HPDE6-E6E7 (cell line): ENCODE data around the gene SLC6A18.

Experiments
- DNase-seq: peaks from one replicate; pipeline ENCODE4 v3.0.0; 2011; ENCODE audit warnings: missing footprints; ENCODE audit errors: extremely low spot score

Gene SLC6A18

DNA sequence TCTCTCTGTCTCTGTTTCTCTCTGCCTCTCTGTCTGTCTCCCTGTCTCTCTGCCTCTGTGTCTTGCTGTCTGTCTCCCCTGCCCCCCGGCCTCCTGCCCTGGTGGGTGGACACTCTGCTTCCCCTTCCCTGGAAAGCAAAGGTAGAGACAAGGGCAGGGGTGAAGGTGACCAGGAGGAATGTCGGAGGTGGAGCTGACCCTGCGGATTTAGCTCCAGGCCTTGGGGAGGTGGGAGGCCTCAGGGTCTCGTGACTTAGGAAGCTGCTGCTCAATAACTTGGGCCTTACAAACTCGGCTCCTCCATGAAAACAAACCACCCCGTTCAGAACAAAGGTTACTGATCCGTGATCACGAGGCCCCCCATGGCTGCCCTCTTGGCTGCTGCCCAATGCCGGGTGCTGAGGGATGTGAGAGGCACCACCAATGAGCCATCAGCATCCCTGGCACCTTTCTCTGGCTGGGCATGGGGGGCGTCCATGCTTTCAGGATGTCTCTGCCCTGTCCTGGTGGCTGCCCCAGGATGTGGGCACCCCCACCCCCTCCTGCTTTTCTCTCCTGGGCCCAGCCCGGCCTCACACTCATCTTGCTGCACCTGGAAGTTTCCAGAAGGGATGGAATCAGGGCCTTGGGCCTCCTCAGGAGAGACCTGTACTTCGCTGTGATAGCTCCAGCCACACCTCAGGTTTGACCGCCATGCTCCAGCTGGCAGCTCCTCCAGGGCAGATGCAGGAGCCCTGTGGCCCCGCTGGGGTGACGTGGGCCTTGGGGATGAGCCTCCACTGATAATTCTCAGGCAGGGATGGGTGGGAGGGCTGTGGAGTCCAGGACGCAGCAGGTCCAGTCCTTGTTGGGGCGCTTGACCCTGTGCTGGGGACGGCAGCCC lies 38.6 kb upstream of the SLC6A18 start:
- DNase-seq = no peak

DNA sequence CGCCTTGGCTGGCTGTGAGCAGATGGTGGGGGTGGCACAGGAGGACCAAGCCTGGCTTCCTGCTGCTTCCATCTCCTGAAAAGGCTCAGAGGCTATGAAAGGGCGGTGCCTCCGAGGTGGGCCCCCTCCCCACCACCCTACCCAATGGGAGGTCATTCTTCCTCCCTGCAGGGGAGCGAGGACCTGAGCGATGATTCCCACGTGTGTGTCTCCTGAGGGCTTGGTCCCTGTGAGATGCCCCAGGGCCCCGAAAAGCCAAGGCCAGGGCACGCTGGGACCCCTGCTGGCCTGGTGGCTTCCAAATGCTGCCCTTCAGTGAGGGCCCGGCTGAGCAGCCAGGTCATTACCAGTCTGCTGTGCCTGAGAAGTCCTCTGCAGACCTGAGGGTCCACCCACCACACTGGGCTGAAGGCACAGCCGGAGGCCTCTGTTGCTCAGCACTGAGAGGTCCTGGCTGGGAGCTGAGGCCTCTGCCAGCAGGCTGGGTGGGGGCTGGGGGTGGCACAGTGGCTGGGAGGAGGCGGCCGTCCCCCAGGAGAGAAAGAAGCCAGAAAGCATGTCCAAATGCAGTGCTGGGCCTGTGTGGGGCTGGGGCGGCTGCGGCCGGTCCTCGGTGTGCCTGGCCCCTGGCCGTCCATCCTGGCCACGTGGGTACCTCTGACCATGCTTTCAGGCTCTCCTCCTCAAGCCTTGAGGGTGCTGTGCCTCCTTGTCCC lies 37.8 kb upstream of the SLC6A18 start:
- DNase-seq = no peak

DNA sequence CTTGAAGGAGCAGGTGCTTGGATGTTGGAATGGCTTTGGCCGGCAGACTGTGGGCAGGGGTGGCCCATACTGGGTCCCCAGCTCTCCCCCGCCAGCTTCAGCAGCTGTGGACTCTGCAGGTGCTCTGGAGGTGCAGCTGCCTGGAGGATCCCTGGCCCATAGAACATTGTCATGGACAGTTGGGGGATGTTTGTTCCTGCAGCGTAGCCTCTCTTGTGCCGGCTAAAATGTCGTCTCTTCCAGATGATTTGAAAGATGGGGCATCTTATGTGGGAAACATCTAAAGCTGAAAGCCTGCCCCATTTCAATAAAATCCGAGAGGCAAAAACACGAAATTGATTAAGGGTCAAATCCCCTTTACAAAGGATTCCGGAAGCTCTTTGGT lies 37.2 kb upstream of the SLC6A18 start:
- no peak for DNase-seq

DNA sequence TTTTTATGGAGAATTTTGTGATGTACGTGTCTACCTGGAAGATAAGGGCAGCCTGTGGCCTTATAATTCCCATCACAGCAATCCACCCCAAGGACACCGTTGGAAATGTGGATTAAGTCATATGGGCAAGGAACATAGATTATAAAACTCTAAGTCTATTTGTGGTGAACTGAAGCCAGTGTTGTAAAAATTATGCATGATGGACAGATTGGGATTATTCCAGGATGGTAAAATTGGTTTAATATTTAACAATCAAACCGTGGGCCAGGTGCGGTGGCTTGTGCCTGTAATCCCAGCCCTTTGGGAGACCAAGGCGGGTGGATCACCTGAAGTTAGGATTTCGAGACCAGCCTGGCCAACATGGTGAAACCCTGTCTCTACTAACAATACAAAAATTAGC lies 36.7 kb upstream of the SLC6A18 start:
- no peak for DNase-seq

DNA sequence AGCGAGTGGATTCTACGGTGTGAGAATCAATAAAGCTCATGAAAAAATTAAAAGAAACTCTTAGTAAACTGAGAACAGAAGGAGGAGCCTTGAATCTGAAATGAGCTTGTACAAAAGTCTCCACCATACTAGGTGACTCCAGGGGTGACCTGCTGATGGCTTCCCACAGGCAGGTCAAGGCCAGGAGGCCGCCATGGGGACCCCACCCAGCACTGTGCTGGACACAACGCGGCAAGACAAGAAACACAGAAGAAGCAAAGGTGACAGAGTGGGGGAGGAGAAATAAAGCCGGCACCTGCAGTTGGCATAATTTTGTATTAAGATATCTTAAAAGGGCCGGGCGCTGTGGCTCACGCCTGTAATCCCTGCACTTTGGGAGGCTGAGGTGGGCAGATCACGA lies 35.9 kb upstream of the SLC6A18 start:
- DNase-seq = no peak

DNA sequence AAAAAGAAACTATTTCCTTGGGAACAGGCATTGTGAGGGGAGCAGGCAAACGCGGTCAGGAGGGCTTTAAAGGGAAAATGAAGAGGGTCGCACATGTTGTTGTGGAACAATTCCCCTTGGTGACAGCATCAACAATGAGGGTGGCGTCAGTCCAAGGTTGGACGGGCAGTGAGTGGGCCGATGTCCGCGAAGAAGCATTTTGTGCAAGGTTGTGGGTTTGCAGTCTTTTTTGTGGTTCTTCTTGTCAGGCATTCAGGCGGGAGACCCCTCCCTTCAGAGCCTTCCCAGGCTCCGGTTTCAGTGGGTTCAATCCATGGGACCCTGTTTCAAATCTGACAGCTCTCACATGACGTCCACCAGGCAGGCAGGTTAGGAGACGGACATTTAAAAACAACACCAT lies 34.9 kb upstream of the SLC6A18 start:
- no peak for DNase-seq

DNA sequence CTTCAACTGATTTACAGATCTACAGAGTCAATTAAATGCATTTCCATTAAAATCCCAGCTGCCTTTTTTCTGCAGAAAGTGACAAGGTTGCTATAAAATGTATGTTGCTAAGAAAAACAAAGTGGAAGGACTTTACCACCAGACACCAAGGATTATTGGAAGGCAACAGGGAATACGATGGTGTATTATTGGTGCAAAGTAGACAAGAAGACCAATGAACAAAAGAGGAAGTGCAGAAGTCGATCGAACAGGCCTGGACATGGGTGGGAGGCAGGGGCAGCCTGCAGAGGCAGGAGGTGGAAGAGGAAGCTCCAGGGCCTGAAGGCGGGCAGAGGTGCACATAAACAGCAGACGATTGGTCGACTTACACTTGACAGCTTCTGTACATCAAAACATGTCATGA lies 34.3 kb upstream of the SLC6A18 start:
- no peak for DNase-seq

DNA sequence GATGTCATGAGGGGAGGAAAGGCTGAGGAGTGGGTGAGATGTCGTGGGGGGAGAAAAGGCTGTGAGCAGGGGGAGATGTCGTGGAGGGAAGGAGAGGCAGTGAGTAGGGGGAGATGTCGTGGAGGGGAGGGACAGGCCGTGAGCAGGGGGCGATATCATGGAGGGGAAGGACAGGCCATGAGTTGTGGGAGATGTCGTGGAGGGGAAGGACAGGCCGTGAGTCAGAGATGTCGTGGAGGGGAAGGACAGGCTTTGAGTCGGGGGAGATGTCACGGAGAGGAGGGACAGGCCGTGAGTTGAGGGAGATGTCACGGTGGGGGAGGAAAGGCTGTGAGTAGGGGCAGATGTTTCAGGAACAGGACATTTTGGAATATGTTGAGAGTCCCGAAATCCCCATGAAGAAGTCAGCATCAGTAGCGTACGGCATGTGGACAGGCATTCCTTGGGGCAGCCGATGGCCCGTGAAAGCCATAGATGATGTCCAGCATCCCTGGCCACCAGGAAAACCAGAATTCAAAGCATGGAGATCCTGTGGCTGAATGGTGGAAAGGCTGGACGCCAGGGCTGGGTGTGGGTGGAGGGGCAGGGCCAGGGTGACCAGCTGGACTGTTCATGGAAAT lies 32.1 kb upstream of the SLC6A18 start:
- no peak for DNase-seq

DNA sequence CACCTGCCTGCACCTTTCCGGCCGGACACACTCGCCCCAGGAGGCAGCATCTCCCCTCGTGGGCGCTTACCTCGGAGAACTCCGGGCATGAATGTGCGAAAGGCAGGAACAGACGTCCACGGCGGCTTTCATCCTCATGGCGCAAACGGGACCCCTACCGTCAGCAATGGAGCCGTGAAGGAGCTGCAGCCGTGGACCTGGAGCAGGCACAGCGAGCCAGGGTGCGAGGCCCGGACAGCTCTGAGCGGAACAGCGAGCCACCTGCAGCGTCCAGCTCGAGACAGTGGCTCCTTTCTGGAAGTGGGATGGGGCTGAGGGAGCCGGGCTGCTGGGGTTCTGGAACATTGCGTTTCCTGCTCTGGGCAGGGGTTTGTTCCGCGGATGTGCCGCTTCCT lies 31.6 kb upstream of the SLC6A18 start:
- DNase-seq = no peak

DNA sequence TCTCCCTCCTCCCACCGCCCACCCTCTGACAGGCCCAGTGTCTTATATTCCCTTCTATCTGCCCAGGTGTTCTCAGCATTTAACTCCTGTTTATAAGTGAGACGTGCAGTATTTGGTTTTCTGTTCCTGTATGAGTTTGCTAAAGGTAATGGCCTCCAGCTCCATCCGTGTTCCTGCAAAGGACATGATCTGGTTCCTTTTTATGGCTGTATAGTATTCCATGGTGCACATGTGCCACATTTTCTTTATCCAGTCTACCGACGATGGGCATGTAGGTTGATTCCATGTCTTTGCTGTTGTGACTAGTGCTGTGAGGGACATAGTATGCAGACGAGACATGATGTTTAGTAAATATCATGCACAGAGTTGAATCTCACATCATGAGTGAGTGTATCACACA lies 30.8 kb upstream of the SLC6A18 start:
- no peak for DNase-seq

DNA sequence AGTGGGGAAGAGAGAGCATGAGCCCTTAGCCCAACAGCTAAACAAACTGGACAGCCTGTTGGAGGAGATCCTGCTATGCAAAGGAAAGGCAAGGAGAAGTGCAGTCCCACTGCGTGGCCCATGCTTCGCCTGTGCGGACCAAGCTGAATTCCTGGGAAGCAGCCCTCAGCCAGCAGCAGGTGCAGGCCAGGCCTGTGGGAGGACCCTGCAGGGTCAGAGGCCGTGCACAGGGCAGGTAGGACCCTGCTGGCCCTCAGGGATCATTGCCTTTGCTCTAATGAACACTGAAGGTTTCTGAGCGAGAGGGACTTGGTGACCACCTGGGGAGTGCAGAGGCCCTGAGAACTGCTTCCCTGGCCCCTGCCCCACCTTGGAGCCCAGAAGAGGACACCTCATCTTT lies 29.7 kb upstream of the SLC6A18 start:
- no peak for DNase-seq

DNA sequence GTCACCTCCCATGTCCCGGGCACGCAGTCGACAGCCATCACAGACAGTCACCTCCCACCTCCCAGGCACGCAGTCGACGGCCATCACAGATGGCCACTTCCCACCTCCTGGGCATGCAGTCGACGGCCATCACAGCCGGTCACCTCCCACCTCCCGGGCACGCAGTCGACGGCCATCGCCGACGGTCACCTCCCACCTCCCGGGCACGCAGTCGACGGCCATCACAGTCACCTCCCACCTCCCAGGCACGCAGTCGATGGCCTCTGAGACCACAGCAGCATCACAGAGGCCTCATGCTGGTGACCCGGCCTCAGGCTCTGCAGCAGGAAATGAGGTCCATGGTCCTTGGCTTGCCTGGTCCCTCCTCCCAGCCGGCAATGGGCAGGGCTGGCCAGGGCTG lies 29.3 kb upstream of the SLC6A18 start:
- DNase-seq = no peak

DNA sequence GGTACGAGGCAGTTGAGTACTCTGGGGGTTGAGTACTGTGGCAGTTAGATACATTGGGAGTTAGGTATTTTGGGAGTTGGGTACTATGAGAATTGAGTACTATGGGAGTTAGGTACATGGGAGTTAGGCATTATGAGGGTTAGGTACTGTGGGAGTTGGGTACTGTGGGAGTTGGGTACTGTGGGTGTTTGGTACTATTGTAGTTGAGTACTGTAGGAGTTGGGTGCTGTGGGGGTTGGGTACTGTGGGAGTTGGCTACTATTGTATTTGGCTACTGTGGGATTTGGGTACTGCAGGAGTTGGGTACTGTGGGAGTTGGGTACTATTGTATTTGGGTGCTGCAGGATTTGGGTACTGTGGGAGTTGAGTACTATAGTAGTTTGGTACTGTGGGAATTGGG lies 28.6 kb upstream of the SLC6A18 start:
- no peak for DNase-seq

DNA sequence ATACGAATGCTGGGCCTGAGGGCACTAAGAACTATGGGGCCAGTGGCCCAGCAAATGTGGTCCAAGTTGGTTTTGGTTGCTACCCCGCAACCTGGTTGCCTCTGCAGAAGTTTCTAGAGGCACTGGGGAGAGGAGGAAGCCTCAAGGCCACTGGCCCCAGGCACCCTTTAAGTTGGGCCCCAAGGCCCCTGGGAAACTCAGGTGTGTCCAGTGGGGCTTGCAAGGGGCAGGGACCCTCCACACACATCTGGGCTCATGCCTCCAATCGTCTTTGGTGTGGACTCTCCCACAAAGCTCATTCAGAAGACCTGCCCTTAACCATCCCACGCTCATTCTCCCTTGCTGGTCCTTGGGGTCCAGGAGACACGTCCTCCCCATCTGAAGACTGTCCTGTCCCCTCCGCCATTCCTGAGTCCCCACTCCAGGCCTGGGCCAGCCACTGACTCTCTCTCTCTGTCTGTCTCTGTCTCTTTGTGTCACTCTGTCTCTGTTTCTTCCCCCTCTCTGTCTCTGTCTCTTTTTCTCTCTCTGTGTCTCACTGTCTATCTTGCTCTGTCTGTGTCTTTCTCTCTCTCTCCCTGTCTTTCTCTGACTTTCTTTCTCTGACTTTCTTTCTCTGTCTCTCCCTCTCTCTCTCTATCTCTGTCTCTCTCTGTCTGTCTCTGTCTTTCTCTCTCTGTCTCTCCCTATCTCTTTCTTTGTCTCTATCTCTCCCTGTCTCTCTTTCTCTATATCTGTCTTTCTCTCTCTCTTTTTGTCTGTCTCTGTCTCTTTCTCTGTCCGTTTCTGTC lies 27.1 kb upstream of the SLC6A18 start:
- no peak for DNase-seq

DNA sequence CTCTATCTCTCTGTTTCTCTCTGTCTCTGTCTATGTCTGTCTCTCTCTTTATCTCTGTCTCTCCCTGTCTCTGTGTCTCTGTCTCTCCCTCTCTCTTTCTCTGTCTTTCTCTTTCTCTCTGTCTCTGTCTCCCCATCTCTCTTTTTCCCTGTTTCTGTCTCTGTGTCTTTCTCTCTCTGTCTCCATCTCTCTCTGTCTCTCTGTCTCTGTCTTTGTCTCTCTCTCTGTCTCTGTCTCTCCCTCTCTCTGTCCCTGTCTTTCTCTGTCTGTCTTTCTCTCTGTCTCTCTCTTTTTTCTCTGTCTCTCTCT lies 25.9 kb upstream of the SLC6A18 start:
- DNase-seq = no peak

DNA sequence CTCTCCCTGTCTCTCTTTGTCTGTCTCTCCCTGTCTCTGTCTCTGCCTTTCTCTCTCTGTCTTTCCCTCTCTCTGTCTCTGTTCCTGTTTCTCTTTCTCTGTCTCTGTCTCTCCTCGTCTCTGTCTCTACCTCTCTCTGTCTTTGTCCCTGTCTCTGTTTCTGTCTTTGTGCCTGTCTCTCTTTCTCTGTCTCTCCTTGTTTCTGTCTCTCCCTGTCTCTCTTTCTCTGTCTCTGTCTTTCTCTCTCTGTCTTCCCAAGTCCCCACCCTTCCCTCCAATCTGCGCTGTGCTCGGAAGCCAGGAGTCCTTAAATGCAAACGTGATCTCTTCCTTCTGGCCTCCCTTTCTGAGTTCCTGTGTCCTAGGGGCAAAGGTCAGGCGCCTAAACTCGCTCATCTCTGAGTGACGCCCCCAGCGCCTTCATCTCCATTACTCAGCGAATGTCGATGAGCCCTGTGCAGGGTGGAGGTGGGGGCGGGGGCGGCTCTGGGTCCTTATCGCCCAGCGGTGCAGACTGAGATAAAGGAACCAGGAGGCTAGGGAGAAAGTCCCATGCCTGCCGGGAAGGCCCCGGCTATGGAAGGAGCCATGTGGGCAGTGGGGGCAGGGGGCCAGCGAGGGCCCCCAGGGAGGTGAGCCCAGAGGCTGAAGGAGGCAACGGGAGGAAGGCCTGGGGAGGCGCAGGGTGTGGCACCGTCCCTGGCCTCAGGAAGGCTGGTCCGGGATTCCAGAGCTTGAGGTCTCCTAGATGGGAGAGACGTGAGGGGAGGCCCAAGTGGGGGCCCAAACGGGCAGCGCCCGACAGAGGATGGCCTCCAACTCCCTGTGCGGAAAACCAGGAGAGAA lies 25.3 kb upstream of the SLC6A18 start:
- no peak for DNase-seq

DNA sequence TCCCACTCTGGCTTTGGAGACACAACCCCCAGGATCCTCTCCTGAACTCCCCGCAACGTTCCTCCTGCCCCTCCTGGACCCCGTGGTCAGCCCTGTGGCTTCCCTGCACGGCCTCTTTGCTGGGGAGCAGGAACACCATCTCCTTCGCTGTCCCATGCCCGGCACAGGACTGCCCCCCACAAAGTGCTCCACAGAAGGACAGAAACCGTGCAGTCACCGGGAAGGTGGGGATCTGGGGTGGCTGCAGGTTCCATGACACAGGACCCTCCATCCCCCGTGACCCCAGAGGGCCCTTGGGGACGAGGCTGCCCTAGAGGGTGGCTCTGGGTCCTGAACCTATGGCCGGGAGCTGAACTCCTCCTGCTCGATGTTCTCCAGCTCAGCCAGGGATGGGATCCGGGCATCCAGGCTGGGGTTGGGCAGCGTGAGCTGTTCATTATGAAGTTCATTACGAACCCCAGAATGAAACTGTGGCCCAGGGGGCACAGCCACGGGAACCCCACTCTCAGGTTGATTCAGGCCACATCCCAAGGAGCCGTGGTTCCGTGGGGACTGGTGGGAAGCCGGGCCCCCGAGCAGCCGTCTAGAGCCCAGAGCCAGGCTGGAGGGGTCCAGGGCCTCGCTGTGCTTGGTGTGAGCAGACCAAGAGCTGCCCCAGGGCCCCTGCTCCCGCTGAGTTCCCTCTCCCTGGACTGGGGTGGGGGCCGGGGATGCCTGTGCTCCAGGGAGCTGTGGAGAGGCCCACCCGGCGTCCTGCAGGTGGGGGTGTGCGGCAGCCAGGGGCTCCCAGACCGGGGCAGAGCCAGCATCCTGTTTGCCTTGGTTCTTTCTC lies 24.5 kb upstream of the SLC6A18 start:
- no peak for DNase-seq

DNA sequence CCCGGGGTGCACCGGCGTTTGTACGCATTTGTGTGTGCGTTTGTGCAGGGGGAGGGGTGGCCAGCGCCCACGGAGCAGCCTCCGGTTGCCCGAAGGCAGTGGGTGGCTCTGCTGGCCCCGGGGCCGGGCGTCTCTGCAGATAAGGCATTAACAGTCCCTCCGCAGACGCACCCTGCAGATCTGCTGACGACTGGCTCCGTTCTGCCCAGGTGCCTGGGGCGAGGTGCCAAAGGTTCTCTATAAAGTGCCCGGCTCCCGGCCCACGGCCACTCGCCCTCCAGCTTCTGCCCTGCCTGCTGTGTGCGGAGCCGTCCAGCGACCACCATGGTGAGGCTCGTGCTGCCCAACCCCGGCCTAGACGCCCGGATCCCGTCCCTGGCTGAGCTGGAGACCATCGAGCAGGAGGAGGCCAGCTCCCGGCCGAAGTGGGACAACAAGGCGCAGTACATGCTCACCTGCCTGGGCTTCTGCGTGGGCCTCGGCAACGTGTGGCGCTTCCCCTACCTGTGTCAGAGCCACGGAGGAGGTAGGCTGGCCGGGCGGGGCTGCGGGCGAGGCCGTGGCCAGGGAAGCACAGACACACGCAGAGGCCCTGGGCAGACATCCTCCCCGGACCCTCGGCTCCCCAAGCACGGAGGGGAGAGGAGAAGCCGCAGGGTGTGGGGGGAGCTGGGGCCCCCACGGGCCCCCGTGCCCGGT lies 23.7 kb upstream of the SLC6A18 start, which contains the start of gene SLC6A19:
Gene SLC6A19, plus strand, starts transcription at position 269 of the 699 bp plus-strand sequence. Its CDS starts 56 bp downstream, at position 325.
- no peak for DNase-seq

DNA sequence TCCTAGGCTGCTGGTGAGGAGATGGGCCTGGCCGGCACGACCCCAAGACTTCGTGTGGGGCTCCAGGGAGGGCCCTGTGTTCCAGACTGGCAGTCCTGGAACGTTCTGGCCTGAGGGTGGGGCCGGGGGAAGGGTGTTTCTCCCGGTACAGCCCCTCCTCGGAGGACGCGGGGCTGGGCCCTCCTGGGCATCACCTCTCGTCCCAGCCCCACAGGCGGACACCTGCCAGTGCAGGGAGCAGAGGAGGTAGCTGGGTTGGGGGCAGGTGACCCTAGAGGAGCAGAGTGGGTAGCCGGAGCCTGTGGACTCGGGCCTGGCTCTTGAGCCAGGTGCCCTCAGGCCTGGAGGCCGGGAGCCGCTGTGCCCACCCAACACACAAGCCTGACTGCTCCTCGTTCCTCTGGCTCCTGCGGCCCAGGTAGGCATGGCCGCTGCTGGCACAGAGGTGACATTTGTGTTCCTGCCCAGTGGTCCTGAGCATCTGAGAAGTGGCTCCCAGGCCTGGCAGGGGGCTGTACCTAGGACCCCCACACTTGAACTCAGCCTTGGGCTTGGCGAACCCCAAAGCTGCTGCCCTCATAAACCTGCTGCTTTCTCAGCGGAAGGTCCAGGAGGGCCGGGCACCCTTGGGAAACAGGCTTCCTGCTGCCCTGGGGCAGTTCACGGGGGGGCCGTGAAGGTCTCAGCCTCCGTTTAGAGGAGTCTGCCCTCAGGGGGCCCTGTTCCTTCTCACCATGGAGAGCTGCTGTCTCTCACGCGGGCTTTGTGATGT lies 23.0 kb upstream of the SLC6A18 start:
- DNase-seq = no peak
